Tibial artery (tissue), 4 donors: ENCODE measurements around the gene ERP27.

Experiments used
- DNase-seq, 2 donors: peaks; one replicate each; pipeline ENCODE4 v3.0.0-alpha.2; 2019
- H3K27ac ChIP-seq, 2 donors: fragments of 200-600 bp; sonication (generic) in 1 of 2; 1 replicate in 1 of 2; 2 replicates in 1 of 2; pipeline ENCODE4 v1.5.1; 2018 to 2019; ENCODE audit warnings: mild to moderate bottlenecking in 1 of 2
- H3K27me3 ChIP-seq, 2 donors: fragments of 200-600 bp; sonication (generic) in 1 of 2; one replicate each; pipeline versions ENCODE4 v1.5.1 to v1.6.0; 2016 to 2019
- H3K36me3 ChIP-seq, 3 donors: fragments of 200-600 bp; sonication (generic) in 2 of 3; one replicate each; pipeline ENCODE4 v1.5.1; 2016 to 2019; ENCODE audit warnings: mild to moderate bottlenecking in 2 of 3
- H3K4me1 ChIP-seq, 4 donors: fragments of 200-600 bp; sonication (generic) in 2 of 4; 1 replicate in 3 of 4; 2 replicates in 1 of 4; pipeline ENCODE4 v1.5.1; 2016 to 2019
- H3K4me3 ChIP-seq, 2 donors: fragments of 200-600 bp; sonication (generic) in 1 of 2; 1 replicate in 1 of 2; 2 replicates in 1 of 2; pipeline ENCODE4 v1.5.1; 2018 to 2019; ENCODE audit warnings: mild to moderate bottlenecking in 2 of 2
- H3K9me3 ChIP-seq, 3 donors: fragments of 200-600 bp; sonication (generic) in 1 of 3; one replicate each; pipeline ENCODE4 v1.5.1; 2016 to 2019
- intact Hi-C: fragments of 100-400 bp; cut with DNase I; formaldehyde crosslinking; loops from one replicate; pipeline ENCODE4 v1.15.0; 2023; ENCODE audit warnings: low total_unique reads
- TF ChIP-seq, protein P1 (sequence below), 2 experiments: fragments of 200-600 bp in 1 of 2; fragments of 450-650 bp in 1 of 2; IDR thresholded peaks; one replicate each; pipeline ENCODE4 v1.5.1; 2017 to 2019; ENCODE audit warnings: antibody characterized with exemption in 2 of 2, mild to moderate bottlenecking in 1 of 2, moderate library complexity in 1 of 2

Gene ERP27

DNA sequence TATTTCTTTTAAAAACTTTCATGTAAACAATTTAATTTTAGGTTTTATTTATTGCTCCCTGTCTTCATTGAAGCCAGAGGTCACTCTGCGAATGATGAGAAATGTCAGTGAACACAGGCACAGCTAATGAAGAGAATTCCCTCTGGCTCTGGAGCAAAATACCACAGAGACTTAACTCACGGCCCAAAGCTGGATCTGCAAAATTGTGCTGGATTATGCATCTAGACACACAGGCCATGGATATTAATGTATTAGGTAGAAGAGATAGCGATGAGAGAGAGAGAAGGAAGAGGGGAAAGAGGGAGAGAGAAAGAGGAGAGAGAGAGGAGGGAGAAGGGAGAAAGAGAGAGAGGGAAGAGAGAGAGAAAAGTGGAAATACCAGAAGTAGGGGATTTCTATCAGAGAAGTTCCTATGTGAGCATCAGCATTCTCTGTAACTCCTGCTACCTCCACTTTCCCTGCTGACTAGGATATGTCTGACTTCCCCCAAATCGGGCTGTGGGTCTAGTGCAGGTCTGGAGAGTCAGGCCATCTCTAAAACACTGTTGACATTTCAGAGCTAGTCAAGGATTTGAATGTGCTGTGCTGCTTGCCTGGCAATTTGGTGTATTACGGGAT lies 19.3 kb upstream of the ERP27 start:
- Histone ChIP-seq H3K4me1 (peaks cover 0 to 42% (median 15%) of the 10 kb centered on the region in 4 donors), H3K9me3 (no peaks in the 10 kb centered on the region), H3K4me3 (peak overlapping the region in 1 of 2 donors; percentile 13), H3K36me3 (no peaks in the 10 kb centered on the region), H3K27ac (peak overlapping the region; percentile 60 to 63), H3K27me3 (no peaks in the 10 kb centered on the region)
- no peak for DNase-seq
- intact Hi-C loops = no loop called here
- TF ChIP-seq, protein P1, sequence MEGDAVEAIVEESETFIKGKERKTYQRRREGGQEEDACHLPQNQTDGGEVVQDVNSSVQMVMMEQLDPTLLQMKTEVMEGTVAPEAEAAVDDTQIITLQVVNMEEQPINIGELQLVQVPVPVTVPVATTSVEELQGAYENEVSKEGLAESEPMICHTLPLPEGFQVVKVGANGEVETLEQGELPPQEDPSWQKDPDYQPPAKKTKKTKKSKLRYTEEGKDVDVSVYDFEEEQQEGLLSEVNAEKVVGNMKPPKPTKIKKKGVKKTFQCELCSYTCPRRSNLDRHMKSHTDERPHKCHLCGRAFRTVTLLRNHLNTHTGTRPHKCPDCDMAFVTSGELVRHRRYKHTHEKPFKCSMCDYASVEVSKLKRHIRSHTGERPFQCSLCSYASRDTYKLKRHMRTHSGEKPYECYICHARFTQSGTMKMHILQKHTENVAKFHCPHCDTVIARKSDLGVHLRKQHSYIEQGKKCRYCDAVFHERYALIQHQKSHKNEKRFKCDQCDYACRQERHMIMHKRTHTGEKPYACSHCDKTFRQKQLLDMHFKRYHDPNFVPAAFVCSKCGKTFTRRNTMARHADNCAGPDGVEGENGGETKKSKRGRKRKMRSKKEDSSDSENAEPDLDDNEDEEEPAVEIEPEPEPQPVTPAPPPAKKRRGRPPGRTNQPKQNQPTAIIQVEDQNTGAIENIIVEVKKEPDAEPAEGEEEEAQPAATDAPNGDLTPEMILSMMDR (IDR thresholded peaks at IDR 0.05) = no peak

GRCh38 chr12:14956905-14957304 lies 18.6 kb upstream of the ERP27 start:
- intact Hi-C loops = no loop called here
- Histone ChIP-seq H3K36me3 (no peaks in the 10 kb centered on the region), H3K27ac (peak overlapping the region; percentile 60 to 63), H3K4me3 (no peak overlapping the region), H3K27me3 (no peaks in the 10 kb centered on the region), H3K9me3 (no peaks in the 10 kb centered on the region), H3K4me1 (peaks cover 0 to 49% (median 18%) of the 10 kb centered on the region in 4 donors)
- TF ChIP-seq, protein P1 (IDR thresholded peaks at IDR 0.05) = no peak
- DNase-seq = no peak

DNA sequence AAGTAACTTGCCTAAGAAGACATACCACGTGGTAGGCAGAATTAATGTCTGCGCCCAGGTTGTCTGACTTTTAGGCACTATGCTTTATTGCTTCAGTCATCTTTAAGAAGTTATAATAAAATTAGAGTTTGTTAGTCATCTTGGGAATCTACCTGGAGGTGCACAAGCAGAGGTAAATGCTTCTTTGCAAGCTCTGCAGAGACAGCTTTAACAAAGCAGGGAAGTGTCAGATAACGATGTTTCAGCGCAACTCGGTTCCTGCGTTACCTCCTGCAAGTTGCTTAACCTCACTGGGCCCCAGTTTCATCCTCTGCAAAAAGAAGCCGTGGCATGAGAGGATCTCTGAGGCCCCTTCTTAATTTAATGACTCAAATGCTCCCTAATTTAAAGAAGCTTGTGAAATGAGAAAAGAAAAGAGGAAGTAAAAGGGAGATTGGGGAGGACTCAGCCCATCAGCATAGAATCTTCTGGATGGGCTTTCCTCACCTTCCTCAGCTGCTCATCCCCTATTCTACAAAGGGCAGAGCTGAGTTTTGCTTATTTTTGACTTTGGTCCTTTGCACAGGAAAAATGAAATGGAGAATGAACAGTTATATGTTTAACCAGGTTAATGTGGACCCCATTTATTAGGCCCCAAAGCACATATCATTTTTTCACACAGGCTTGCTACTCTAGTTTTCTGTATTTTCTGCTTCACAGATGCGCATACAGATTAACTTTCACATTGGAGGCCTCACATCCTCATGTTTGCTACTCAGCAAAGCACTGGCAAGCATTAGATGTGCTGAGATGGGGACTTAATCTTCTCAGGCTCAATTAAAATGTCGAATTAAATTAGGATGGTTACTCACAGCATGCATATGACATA lies 17.9 kb upstream of the ERP27 start:
- no peak for DNase-seq
- H3K4me3 ChIP-seq = no peak overlapping the region
- H3K9me3 ChIP-seq = no peaks in the 10 kb centered on the region
- intact Hi-C loops = no loop called here
- H3K27ac ChIP-seq = peak overlapping the region; percentile 60 to 63
- H3K27me3 ChIP-seq = no peaks in the 10 kb centered on the region
- H3K4me1 ChIP-seq = peaks cover 0 to 56% (median 23%) of the 10 kb centered on the region in 4 donors
- TF ChIP-seq, protein P1 (IDR thresholded peaks at IDR 0.05) = no peak
- no peaks in the 10 kb centered on the region for H3K36me3 ChIP-seq

- Histone ChIP-seq H3K27me3 (no peaks in the 10 kb centered on the region), H3K4me1 (peaks cover 0 to 60% (median 25%) of the 10 kb centered on the region in 4 donors), H3K9me3 (no peaks in the 10 kb centered on the region), H3K4me3 (no peak overlapping the region), H3K27ac (peak overlapping the region; percentile 31 to 84), H3K36me3 (no peaks in the 10 kb centered on the region)
- DNase-seq = no peak
- TF ChIP-seq, protein P1 (IDR thresholded peaks at IDR 0.05) = no peak
- intact Hi-C loops = loop anchor here (5.0 kb wide), 1 partner anchor 62 kb away; no protein-coding TSS in a partner anchor
Measured at GRCh38 chr12:14954269-14954668, 15.9 kb upstream of the ERP27 start.

GRCh38 chr12:14953752-14954151 lies 15.4 kb upstream of the ERP27 start:
- Histone ChIP-seq H3K4me3 (no peak overlapping the region), H3K9me3 (no peaks in the 10 kb centered on the region), H3K27ac (peak overlapping the region; percentile 31 to 84), H3K27me3 (no peaks in the 10 kb centered on the region), H3K36me3 (no peaks in the 10 kb centered on the region), H3K4me1 (peaks cover 0 to 60% (median 26%) of the 10 kb centered on the region in 4 donors)
- intact Hi-C loops = loop anchor here (5.0 kb wide), 1 partner anchor 61 kb away; no protein-coding TSS in a partner anchor
- no peak for DNase-seq
- TF ChIP-seq, protein P1 (IDR thresholded peaks at IDR 0.05) = no peak
